Midbrain (tissue), 1 donor: ENCODE data around the gene TMEM214.

Source experiments
- DNase-seq: peaks from one replicate; lab custom pipeline; 2025; lab: John Stamatoyannopoulos, UW

The TMEM214 gene

GRCh38 chr2:27085062-27085672, 52.4 kb downstream of the TMEM214 start:
- no peak for DNase-seq

GRCh38 chr2:27085673-27086089, 52.9 kb downstream of the TMEM214 start:
- DNase-seq, result peak; percentile 64

- peak; percentile 95 for DNase-seq
Observed at GRCh38 chr2:27086090-27086723, 53.4 kb downstream of the TMEM214 start.

GRCh38 chr2:27086724-27087593, 54.2 kb downstream of the TMEM214 start, which contains the start of gene KHK:
Gene KHK (plus strand): TSS chr2:27086772. CDS start chr2:27087260, 488 bp downstream.
- DNase-seq, result no peak

- DNase-seq, result no peak
Observed at GRCh38 chr2:27087823-27088410, 55.2 kb downstream of the TMEM214 start.

- no peak for DNase-seq
Observed at GRCh38 chr2:27088634-27089033, 55.9 kb downstream of the TMEM214 start.

GRCh38 chr2:27089111-27089954, 56.6 kb downstream of the TMEM214 start:
- DNase-seq, result no peak
